ENCODE results near the gene CASTOR2. TPM values are rescaled to one million over a fixed set of nuclear protein-coding genes. Genes with fewer than 3 reads are reported as not detected.
"Not testable (repeated sequence)": the region's sequence is repeated elsewhere in the genome, so short reads cannot be mapped to it uniquely, and the experiment has no call there.

CASTOR2 gene
- total RNA-seq, 1 donor from 2014 or later, result 21.3 TPM

GRCh38 chr7:75072981-75073283 lies 108.4 kb downstream of the CASTOR2 start:
- Histone ChIP-seq H3K27ac (ENCODE audit: low read depth, low read length) (peak overlapping the region; percentile 80), H3K79me2 (ENCODE audit: insufficient read depth, low read length) (peaks cover 28% of the 10 kb centered on the region), H3K36me3 (ENCODE audit: insufficient read depth, low read length) (peaks cover 7% of the 10 kb centered on the region), H3K4me1 (ENCODE audit: insufficient read depth, low read length) (no peaks in the 10 kb centered on the region), H3K9ac (ENCODE audit: low read length) (peak overlapping the region; percentile 86), H4K20me1 (ENCODE audit: insufficient read depth, low read length) (no peaks in the 10 kb centered on the region), H3K4me3 (ENCODE audit: insufficient read depth, low read depth, low read length) (peak overlapping the region; percentile 74), H3K27me3 (ENCODE audit: insufficient read depth, low read length) (no peaks in the 10 kb centered on the region), H3K4me2 (ENCODE audit: low read length) (peak overlapping the region; percentile 96), H3K9me3 (ENCODE audit: insufficient read depth, low read depth, low read length) (no peaks in the 10 kb centered on the region), H2AFZ (ENCODE audit: low read depth, low read length) (peak overlapping the region; percentile 91)
- Mint-ChIP-seq H3K4me3 (ENCODE audit: unreplicated experiment) (peak overlapping the region; percentile 99), H3K27ac (ENCODE audit: unreplicated experiment) (peak overlapping the region; percentile 100), H3K9me3 (ENCODE audit: unreplicated experiment) (no peaks in the 10 kb centered on the region), H3K27me3 (ENCODE audit: low read depth, unreplicated experiment) (no peaks in the 10 kb centered on the region), H3K36me3 (ENCODE audit: low read depth, unreplicated experiment) (peaks cover 5% of the 10 kb centered on the region), H3K4me1 (ENCODE audit: low read depth, unreplicated experiment) (no peaks in the 10 kb centered on the region)
- DNase-seq (ENCODE audit: low read depth), result peak; percentile 20
- TF ChIP-seq CTCF (IDR thresholded peaks at IDR 0.05; ENCODE audit: insufficient read depth, low read depth, low read length), result no peak
- no peak for TF ChIP-seq EZH2 (IDR thresholded peaks at IDR 0.05; ENCODE audit: insufficient read depth, low read length)
- no peak for FAIRE-seq

DNA sequence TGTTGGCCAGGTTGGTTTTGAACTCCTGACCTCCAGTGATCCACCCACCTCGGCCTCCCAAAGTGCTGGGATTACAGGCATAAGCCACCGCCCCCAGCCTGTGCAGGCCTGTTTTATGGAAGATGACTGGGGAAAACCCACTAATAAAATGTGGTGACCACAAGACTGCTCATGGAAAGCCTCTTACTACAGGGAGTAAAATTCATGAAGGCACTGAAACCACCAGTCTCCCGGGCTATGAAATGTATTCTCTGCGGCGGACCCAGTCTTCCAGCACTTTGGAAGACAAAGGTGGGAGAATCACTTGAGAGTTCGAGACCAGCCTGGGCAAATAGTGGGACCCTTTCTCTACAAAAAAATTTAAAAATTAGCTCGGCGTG lies 109.7 kb downstream of the CASTOR2 start:
- FAIRE-seq; DNase-seq (ENCODE audit: low read depth); H3K36me3 Mint-ChIP-seq (ENCODE audit: low read depth, unreplicated experiment); H4K20me1 ChIP-seq (ENCODE audit: insufficient read depth, low read length); H3K4me1 ChIP-seq (ENCODE audit: insufficient read depth, low read length); H3K9me3 Mint-ChIP-seq (ENCODE audit: unreplicated experiment); H3K27me3 ChIP-seq (ENCODE audit: insufficient read depth, low read length); H2AFZ ChIP-seq (ENCODE audit: low read depth, low read length); H3K36me3 ChIP-seq (ENCODE audit: insufficient read depth, low read length); H3K27me3 Mint-ChIP-seq (ENCODE audit: low read depth, unreplicated experiment); H3K9me3 ChIP-seq (ENCODE audit: insufficient read depth, low read depth, low read length); H3K4me1 Mint-ChIP-seq (ENCODE audit: low read depth, unreplicated experiment); H3K27ac ChIP-seq (ENCODE audit: low read depth, low read length): not testable (repeated sequence)
- peaks cover 28% of the 10 kb centered on the region for H3K79me2 ChIP-seq (ENCODE audit: insufficient read depth, low read length)
- peak overlapping the region; percentile 86 for H3K9ac ChIP-seq (ENCODE audit: low read length)
- peak overlapping the region; percentile 96 for H3K4me2 ChIP-seq (ENCODE audit: low read length)
- peak overlapping the region; percentile 83 for H3K4me3 Mint-ChIP-seq (ENCODE audit: unreplicated experiment)
- H3K4me3 ChIP-seq (ENCODE audit: insufficient read depth, low read depth, low read length), result peak overlapping the region; percentile 74
- H3K27ac Mint-ChIP-seq (ENCODE audit: unreplicated experiment), result peak overlapping the region; percentile 81

Other genes starting within 250 kb of the CASTOR2 start
- gene NCF1, start 190.7 kb upstream of the CASTOR2 start, total RNA-seq, result not detected in 2 replicates
- 4.8 and 5.3 TPM in 2 replicates for gene GTF2IRD2, start 113.1 kb upstream of the CASTOR2 start, total RNA-seq
- gene RCC1L, start 109.1 kb downstream of the CASTOR2 start, total RNA-seq, result 31.8 and 33.0 TPM in 2 replicates
- 11.0 and 13.0 TPM in 2 replicates for gene GTF2IRD2B, start 127.9 kb downstream of the CASTOR2 start, total RNA-seq

Measured in astrocyte (in vitro differentiated cells and primary cell).